Stimulated activated memory B cell treated with anti-CD40 and anti-IgM and Interleukin-4, amounts not matched to agents 10 μg/mL and 1 μg/mL and 100 μg/mL, for 72 hours (primary cell): ENCODE results near the gene PTCD1.
"Not testable (repeated sequence)": the region's sequence is repeated elsewhere in the genome, so short reads cannot be mapped to it uniquely, and the experiment has no call there.

Source experiments
- ATAC-seq: fragments of 150-1000 bp; cut with Tn5 transposase; 2 replicates; pipeline ENCODE4 v1.10.0; 2021
- H3K27ac Mint-ChIP-seq: one replicate; pipeline ENCODE4 v1.8.0; 2022; ENCODE audit warnings: mild to moderate bottlenecking, mixed read lengths
- H3K27me3 Mint-ChIP-seq: one replicate; pipeline ENCODE4 v1.8.0; 2022; ENCODE audit warnings: mixed read lengths
- H3K36me3 Mint-ChIP-seq: one replicate; pipeline ENCODE4 v1.8.0; 2022; ENCODE audit warnings: mixed read lengths
- H3K4me1 Mint-ChIP-seq: one replicate; pipeline ENCODE4 v1.8.0; 2022; ENCODE audit warnings: mixed read lengths
- H3K4me3 Mint-ChIP-seq: one replicate; pipeline ENCODE4 v1.8.0; 2022; ENCODE audit warnings: mild to moderate bottlenecking, moderate library complexity, mixed read lengths
- H3K9me3 Mint-ChIP-seq: one replicate; pipeline ENCODE4 v1.8.0; 2022; ENCODE audit warnings: mixed read lengths

The PTCD1 gene

DNA sequence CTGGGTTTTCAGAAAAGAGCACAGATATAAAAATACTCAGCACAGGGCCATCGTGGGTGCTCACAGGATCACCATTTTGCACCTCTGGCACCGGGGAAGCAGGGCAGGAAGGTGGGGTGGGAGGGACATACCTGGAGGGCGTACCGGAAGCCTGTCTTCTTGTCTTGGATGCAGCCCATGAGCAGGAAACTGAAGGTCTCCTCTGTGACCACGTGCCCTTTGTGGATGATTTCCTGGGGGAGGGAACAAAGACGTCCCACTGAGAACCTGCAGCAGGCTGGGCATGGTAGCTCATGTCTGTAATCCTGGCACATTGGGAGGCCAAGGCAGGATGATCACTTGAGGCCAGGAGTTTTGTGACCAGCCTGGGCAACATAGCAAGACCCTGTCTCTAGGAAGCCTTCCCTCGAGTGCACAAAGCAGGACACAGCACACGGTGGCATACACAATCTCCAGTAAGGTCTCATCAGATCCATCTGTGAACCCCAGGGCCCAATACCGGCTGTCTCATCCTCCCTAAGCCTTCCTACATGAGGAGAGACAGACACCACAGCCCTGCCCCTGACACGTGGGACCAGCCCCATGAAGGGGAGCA lies 9.5 kb downstream of the PTCD1 start:
- no peaks in the 10 kb centered on the region for H3K4me1 Mint-ChIP-seq
- peaks cover 47% of the 10 kb centered on the region for H3K36me3 Mint-ChIP-seq
- H3K27me3 Mint-ChIP-seq, result no peaks in the 10 kb centered on the region
- ATAC-seq, result no peak
- no peak overlapping the region for H3K4me3 Mint-ChIP-seq
- no peak overlapping the region for H3K27ac Mint-ChIP-seq
- H3K9me3 Mint-ChIP-seq, result no peaks in the 10 kb centered on the region

DNA sequence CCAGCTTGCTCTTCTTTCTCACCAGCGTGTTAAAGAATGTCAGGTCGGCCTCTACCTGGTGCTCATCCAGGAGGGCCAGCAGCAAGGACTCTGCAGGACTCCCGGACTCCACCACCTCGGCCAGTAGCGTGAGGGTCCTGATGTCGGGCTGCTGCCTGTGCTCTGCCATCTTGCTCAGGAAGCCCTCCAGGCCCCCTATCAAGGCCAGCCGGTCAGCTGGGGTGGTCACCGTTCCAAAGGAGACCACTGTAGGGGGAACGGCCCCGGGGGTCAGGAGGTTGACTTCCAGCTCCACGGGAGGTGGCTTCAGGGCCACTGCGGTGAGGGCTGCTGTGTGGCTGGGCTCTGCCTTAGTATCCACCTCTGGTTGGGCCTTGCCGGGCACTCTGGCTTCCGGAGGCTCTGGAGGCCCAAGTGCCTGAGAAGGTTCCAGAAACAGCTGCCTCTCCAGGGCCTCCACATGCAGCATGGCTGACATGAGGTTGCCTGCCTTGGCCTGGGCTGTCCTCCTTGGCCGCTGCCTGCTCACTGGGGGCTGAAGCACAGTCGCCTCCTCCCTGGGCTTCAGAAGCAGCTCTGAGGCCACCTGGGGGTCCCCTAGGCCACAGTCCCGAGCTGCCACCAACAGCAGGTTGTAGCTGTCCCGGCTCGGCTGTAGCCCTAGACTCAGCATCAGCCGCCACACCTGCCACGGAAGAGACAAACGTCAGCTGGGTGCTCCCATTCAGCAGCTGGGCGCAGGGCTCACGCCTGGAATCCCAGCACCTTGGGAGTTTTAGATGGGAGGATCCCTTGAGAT lies 13.5 kb downstream of the PTCD1 start:
- no peak for ATAC-seq
- H3K27me3 Mint-ChIP-seq, result no peaks in the 10 kb centered on the region
- H3K4me1 Mint-ChIP-seq, result no peaks in the 10 kb centered on the region
- peaks cover 49% of the 10 kb centered on the region for H3K36me3 Mint-ChIP-seq
- H3K4me3 Mint-ChIP-seq, result no peak overlapping the region
- no peaks in the 10 kb centered on the region for H3K9me3 Mint-ChIP-seq
- H3K27ac Mint-ChIP-seq, result no peak overlapping the region

DNA sequence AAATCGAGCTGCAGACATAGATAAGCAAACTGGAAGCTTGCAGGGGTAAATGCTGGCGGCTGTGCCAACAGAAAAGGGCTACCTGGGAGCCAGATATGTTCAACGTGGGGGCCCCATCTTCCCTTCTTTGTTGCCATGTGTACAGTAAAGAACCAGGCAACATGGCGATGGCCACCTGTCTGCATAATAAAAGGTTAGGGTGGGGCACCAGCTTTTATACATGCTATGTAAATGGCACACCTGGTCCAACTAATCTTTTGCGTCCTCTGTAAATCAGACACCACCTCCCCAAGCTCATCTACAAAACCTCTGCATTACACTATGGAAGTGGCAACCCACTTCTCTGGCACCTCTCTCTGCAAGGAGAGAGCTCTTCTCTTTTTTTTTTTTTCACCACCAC lies 16.0 kb downstream of the PTCD1 start:
- Mint-ChIP-seq H3K4me3 (no peak overlapping the region), H3K36me3 (peaks cover 60% of the 10 kb centered on the region), H3K4me1 (no peaks in the 10 kb centered on the region), H3K27ac (no peak overlapping the region), H3K9me3 (no peaks in the 10 kb centered on the region), H3K27me3 (no peaks in the 10 kb centered on the region)
- ATAC-seq, result no peak

DNA sequence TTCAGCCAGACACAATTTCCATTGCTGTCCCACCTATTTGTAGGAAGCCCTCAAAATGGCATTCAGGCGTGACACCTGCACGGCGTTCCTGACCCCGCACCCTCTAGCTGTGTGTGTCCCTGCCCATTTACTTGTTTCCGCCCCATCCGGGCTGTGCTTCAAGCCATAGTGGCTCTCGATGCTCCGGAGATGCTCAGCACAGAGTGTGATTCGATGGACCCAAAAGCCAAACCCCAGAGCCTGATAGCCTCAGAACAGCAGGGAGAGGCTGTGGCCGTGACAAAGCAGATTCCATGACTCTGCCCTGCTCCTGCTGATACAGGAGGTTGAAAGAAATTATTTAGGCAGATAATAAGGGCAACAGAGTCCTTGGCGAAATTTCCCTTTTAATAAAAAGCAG lies 16.4 kb downstream of the PTCD1 start:
- no peak for ATAC-seq
- Mint-ChIP-seq H3K36me3 (peaks cover 64% of the 10 kb centered on the region), H3K27ac (no peak overlapping the region), H3K4me3 (no peak overlapping the region), H3K9me3 (no peaks in the 10 kb centered on the region), H3K4me1 (no peaks in the 10 kb centered on the region), H3K27me3 (no peaks in the 10 kb centered on the region)

DNA sequence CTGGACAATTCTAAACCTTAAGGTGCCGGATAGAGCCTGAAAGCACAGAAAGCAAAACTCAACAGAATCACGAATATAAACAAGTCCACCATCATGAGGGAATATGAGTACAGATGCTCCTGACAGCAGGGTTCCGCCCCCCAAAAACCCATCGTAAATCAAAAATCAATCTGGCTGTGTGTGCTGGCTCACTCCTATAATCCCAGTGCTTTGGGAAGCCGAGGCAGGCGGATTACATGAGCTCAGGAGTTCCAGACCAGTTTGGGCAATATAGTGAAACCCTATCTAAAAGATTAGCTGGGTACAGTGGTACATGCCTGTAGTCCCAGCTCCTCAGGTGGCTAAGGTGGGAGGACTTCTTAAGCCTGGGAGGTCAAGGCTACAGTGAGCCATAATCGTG lies 17.6 kb downstream of the PTCD1 start:
- no peak for ATAC-seq
- Mint-ChIP-seq H3K4me1 (no peaks in the 10 kb centered on the region), H3K27ac (no peak overlapping the region), H3K27me3 (no peaks in the 10 kb centered on the region), H3K4me3 (no peak overlapping the region), H3K9me3 (no peaks in the 10 kb centered on the region), H3K36me3 (peaks cover 69% of the 10 kb centered on the region)

DNA sequence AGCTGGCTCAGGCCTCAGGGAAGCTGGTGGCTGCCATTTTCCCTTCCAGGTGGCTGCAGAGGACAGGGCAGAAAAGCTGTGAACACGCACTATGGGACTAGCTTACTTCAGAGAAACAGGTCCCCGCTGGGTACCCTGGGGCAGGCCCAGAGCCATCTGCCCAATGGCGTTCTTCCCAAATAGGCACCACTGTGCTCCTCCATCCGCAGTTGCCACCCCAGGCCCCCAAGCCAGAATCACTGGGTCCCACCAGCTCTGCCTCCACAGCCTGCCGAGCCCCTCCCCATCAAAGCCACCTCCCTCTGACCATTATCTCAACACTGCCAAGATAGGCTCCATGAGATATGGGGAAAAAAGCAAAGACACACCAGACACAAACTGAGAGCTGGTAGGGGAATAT lies 18.4 kb downstream of the PTCD1 start:
- ATAC-seq, result no peak
- H3K27ac Mint-ChIP-seq, result no peak overlapping the region
- no peaks in the 10 kb centered on the region for H3K27me3 Mint-ChIP-seq
- H3K4me1 Mint-ChIP-seq, result peaks cover 2% of the 10 kb centered on the region
- peaks cover 67% of the 10 kb centered on the region for H3K36me3 Mint-ChIP-seq
- H3K4me3 Mint-ChIP-seq, result no peak overlapping the region
- H3K9me3 Mint-ChIP-seq, result no peaks in the 10 kb centered on the region

DNA sequence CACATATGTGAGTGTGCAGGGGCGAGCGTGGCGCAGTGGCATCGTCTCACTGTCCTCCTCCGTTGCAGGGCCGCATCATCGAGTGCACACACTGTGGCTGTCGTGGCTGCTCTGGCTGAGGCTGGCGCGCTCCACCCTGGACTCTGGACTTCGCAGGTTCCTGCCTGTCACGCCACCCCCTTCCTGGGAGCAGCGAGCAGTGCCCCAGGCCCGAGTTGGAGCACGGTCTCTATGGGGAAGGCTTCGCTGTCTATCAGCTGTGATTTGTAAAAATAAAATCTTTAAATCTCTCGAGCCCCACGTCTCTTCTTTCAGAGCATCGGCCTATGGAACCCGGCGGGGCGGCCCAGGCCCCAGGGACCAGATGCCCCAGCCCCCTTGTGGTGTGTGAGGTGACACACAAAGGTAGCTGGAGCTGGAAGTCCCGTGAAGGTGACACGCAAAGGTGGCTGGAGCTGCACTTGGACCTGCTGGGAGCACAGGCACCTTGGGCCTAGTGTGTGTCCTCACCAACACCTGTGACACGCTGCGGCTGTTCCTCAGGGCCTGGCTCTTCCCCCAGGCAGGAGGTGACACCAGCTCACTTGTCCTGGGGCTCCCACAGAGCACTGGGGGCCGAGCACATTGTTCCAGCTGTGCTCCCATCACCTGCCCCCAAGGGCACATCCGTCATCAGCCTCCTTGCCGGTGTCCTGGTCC lies 19.1 kb downstream of the PTCD1 start:
- no peak for ATAC-seq
- Mint-ChIP-seq H3K27ac (no peak overlapping the region), H3K36me3 (peaks cover 68% of the 10 kb centered on the region), H3K4me3 (no peak overlapping the region), H3K9me3 (no peaks in the 10 kb centered on the region), H3K27me3 (no peaks in the 10 kb centered on the region), H3K4me1 (peaks cover 9% of the 10 kb centered on the region)

DNA sequence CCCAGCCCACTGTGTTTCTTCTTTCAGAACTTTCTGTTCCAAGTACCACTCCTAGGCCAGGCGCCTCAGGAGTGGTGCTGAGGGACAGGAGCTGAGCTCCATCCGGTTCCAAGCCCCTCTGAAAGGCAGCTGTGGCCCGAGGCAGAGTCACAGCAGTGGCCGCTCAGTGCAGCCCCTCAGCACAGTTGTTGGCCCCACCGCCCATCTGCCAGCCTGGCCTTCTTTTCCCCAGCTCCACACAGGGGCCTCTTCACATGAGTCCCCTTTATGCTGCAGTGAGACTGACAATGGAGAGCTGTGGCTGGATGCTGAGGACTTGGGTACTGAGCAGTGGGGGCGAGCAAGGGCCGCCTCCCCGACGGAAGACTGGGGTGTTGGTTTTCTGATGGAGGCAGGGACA lies 20.3 kb downstream of the PTCD1 start:
- H3K4me1 Mint-ChIP-seq, result peaks cover 9% of the 10 kb centered on the region
- H3K4me3 Mint-ChIP-seq, result no peak overlapping the region
- ATAC-seq, result no peak
- no peak overlapping the region for H3K27ac Mint-ChIP-seq
- peaks cover 60% of the 10 kb centered on the region for H3K36me3 Mint-ChIP-seq
- no peaks in the 10 kb centered on the region for H3K27me3 Mint-ChIP-seq
- no peaks in the 10 kb centered on the region for H3K9me3 Mint-ChIP-seq

DNA sequence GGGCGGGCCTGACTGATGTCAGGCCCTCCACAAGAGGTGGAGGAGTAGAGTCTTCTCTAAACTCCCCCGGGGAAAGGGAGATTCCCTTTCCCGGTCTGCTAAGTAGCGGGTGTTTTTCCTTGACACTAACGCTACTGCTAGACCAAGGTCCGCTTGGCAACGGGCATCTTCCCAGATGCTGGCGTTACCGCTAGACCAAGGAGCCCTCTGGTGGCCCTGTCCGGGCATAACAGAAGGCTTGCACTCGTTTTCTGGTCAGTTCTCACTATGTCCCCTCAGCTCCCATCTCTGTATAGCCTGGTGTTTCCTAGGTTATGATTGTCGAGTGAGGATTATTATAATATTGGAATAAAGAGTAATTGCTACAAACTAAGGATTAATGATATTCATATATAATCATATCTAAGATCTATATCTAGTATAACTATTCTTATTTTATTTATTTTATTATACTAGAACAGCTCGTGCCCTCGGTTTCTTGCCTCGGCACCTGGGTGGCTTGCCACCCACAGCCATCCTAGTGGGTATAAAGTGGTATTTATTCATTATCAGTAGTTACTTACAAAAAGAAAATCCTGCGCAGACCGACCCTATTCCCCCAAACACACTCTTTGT lies 23.0 kb downstream of the PTCD1 start:
- not testable (repeated sequence) for ATAC-seq, H3K9me3 Mint-ChIP-seq, H3K27me3 Mint-ChIP-seq, H3K27ac Mint-ChIP-seq, H3K4me3 Mint-ChIP-seq
- Mint-ChIP-seq H3K4me1 (peaks cover 13% of the 10 kb centered on the region), H3K36me3 (peaks cover 67% of the 10 kb centered on the region)

DNA sequence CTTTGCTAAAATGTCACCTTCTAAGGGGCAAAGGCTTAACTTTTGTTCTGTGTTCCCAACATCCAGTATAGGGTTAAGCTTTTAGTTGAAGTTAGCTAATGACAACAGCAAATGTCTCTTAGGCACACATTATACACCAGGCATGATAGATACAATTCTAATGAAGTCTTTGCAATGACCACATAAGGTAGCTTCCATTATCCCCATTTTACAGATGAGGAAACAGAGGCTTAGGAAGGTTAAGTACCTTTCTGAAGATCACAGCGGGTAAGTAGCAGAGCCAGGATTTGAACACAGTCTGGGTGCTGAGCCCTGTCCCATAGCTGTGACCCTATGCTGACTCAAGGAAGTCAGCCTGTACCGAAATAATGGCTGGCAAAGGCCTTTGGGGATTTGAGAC lies 28.0 kb downstream of the PTCD1 start:
- H3K27me3 Mint-ChIP-seq, result no peaks in the 10 kb centered on the region
- H3K4me1 Mint-ChIP-seq, result peaks cover 43% of the 10 kb centered on the region
- peak overlapping the region; percentile 99 for H3K4me3 Mint-ChIP-seq
- H3K36me3 Mint-ChIP-seq, result peaks cover 29% of the 10 kb centered on the region
- no peak for ATAC-seq
- H3K27ac Mint-ChIP-seq, result peak overlapping the region; percentile 92
- H3K9me3 Mint-ChIP-seq, result no peaks in the 10 kb centered on the region

DNA sequence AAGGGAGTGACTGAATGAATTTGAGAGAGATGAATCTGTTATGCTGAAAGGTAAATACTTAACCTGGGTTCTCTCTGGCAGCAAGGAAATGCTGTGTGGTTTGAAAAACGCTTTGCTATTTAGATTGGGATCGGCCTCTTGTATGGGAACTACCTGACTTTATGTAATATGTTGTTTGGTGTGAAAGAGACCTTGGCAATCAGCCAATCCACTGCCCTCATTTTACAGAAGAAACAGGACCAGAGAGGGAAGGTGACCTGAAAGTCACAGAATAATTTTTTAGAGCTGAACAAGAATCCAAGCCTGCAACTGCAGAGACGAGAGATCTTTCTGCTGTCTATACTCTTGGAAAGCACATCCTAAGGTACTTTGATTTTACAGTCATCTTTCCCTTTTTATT lies 28.8 kb downstream of the PTCD1 start:
- Mint-ChIP-seq H3K9me3 (no peaks in the 10 kb centered on the region), H3K36me3 (peaks cover 22% of the 10 kb centered on the region), H3K4me1 (peaks cover 37% of the 10 kb centered on the region), H3K27ac (peak overlapping the region; percentile 92), H3K27me3 (no peaks in the 10 kb centered on the region), H3K4me3 (peak overlapping the region; percentile 99)
- ATAC-seq, result no peak

DNA sequence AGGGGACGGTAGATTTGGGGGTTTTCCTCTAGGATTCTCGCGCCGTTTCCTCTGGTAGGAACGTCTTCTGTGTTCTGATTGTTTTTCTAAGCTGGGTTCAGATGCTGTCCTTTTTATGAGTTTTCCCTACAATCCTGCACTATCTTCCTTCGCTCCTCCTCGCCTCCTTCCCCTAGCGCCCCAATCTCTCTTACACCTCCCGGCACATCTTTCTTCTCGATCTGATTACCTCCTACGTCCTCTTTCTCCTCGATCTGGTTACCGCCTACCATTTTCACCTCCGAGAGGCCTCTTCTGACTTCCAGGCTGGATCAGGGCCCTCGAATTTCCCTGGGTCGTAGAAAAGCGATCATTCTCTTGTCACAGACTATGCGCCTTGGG lies 29.4 kb downstream of the PTCD1 start:
- Mint-ChIP-seq H3K4me3 (peak overlapping the region; percentile 99), H3K9me3 (no peaks in the 10 kb centered on the region), H3K27me3 (no peaks in the 10 kb centered on the region), H3K27ac (peak overlapping the region; percentile 92), H3K4me1 (peaks cover 41% of the 10 kb centered on the region), H3K36me3 (peaks cover 24% of the 10 kb centered on the region)
- peak; percentile 3 for ATAC-seq

DNA sequence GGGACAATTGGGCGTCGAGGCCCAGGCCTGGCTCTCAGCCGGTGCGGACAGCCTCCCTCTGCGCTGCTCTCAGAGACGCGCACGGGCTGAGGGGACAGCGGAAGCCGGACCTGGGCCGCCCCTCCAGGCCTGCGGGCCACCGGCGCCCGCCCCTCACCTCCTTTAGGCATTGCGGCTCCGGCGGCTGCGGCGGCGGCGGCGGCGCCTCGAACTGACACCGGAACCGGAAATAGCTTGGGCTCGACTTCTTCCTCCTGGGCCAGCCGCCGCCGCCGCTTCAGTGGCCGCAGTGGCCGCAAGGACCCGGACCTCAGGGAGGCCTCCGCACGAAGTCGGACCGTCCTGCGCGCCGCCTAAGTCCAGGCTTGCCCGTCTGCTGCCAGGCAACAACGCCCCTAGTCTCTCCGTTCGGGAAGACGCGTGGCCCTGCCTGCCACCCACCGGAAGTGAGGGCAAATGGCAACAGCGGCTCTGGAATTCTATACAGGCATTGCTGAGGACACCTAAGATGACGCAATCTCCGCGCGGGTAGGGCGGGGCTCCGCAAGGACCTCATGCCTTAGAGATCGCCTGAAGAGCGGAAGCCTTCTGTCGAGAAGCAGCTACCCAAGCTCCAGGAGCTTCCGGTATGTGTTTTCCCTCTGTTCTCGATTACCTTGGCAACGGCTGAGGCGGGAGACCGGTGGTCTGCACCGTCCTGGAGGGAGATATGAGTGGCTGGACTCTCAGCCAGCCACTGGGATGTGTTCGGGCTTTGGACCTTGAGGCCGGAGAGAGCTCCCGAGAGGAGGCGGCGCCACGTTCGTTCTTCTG lies 30.0 kb downstream of the PTCD1 start, which contains the start of the genes BUD31 and PDAP1:
TSS of gene BUD31 (plus strand) at position 591 of the 813 bp plus-strand sequence. CDS start 2,124 bp downstream, outside the sequence.
TSS of gene PDAP1 (minus strand) at position 219 of the 813 bp plus-strand sequence. CDS start at position 170, 49 bp downstream.
- Mint-ChIP-seq H3K27ac (peak within 1 kb of the TSS; percentile 92), H3K4me1 (peaks cover 47% of the 10 kb centered on the region), H3K36me3 (peaks cover 30% of the 10 kb centered on the region), H3K27me3 (no peaks in the 10 kb centered on the region), H3K9me3 (no peaks in the 10 kb centered on the region), H3K4me3 (peak within 1 kb of the TSS; percentile 99)
- ATAC-seq, result peak; percentile 94

DNA sequence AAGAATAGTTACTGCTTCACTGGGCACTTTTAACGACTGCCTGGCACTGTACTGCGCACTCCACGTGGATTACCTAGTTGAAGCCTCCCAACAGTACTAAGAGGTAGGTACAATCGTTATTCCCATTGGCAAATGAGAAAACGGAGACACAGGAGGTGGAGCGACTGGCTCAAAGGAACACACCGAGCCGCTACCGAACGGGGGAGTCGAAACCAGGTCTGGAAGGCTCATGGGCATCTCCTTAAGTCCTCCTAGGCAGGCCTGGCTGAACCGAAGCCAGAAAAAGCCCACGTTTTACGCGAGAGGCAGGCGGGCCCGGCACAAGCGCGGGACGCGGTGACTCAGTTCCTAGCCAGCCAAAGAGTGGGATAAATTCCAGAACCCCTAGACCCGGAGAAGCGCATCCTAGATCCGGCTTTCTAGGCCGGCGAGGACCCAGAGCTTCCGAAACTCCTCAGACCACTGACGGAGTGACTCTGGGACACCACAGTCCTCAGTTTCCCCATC lies 30.7 kb downstream of the PTCD1 start:
- H3K4me1 Mint-ChIP-seq, result peaks cover 54% of the 10 kb centered on the region

More for the DNA sequence above, 30.7 kb downstream of the PTCD1 start:
- Mint-ChIP-seq H3K4me3 (peak overlapping the region; percentile 99), H3K27me3 (no peaks in the 10 kb centered on the region), H3K36me3 (peaks cover 32% of the 10 kb centered on the region), H3K9me3 (no peaks in the 10 kb centered on the region), H3K27ac (peak overlapping the region; percentile 92)
- ATAC-seq, result peak; percentile 9
